Measurements from ENCODE around the gene TCERG1L.
A peak's percentile ranks its signal among the peaks of the same experiment; 100 is the strongest.
"Not testable (repeated sequence)": the region's sequence is repeated elsewhere in the genome, so short reads cannot be mapped to it uniquely, and the experiment has no call there.

TCERG1L gene

GRCh38 chr10:131090761-131091661, 220.5 kb downstream of the TCERG1L start:
- DNase-seq, result no peak
- intact Hi-C loops (cut with DNase I), result no loop called here

GRCh38 chr10:131089861-131090260, 221.7 kb downstream of the TCERG1L start:
- DNase-seq, result no peak
- intact Hi-C loops (cut with DNase I), result no loop called here

- DNase-seq, result no peak
- intact Hi-C loops (cut with DNase I), result no loop called here
Measured at GRCh38 chr10:131089150-131089549, 222.4 kb downstream of the TCERG1L start.

GRCh38 chr10:131088619-131089018, 222.9 kb downstream of the TCERG1L start:
- intact Hi-C loops (cut with DNase I), result no loop called here
- DNase-seq, result no peak

- DNase-seq, result no peak
- intact Hi-C loops (cut with DNase I), result no loop called here
Measured at GRCh38 chr10:131087464-131088215, 223.9 kb downstream of the TCERG1L start.

GRCh38 chr10:131086511-131086910, 225.0 kb downstream of the TCERG1L start:
- intact Hi-C loops (cut with DNase I), result no loop called here
- no peak for DNase-seq

GRCh38 chr10:131086094-131086493, 225.4 kb downstream of the TCERG1L start:
- intact Hi-C loops (cut with DNase I), result no loop called here
- DNase-seq, result no peak

- intact Hi-C loops (cut with DNase I), result no loop called here
- no peak for DNase-seq
Measured at GRCh38 chr10:131085091-131085860, 226.2 kb downstream of the TCERG1L start.

- no peak for DNase-seq
- intact Hi-C loops (cut with DNase I), result no loop called here
Measured at GRCh38 chr10:131084791-131085090, 226.8 kb downstream of the TCERG1L start.

GRCh38 chr10:131083915-131084790, 227.4 kb downstream of the TCERG1L start:
- DNase-seq, result no peak
- intact Hi-C loops (cut with DNase I), result no loop called here

- peak in 1 of 42 donors; percentile 2 for DNase-seq
- intact Hi-C loops (cut with DNase I), result no loop called here
Measured at GRCh38 chr10:131082991-131083481, 228.5 kb downstream of the TCERG1L start.

- peak in 3 of 42 donors; percentile 6 to 19 (median 7) for DNase-seq
- intact Hi-C loops (cut with DNase I), result no loop called here
Measured at GRCh38 chr10:131082201-131082850, 229.2 kb downstream of the TCERG1L start.

- intact Hi-C loops (cut with DNase I), result no loop called here
- DNase-seq, result no peak
Measured at GRCh38 chr10:131081786-131082185, 229.7 kb downstream of the TCERG1L start.

- intact Hi-C loops (cut with DNase I), result no loop called here
- peak in 1 of 42 donors; percentile 10 for DNase-seq
Measured at GRCh38 chr10:131081376-131081775, 230.1 kb downstream of the TCERG1L start.

- peak in 2 of 42 donors; percentile 2 to 6 for DNase-seq
Measured at GRCh38 chr10:131080571-131080970, 230.9 kb downstream of the TCERG1L start.

GRCh38 chr10:131079314-131079713, 232.2 kb downstream of the TCERG1L start:
- intact Hi-C loops (cut with DNase I), result no loop called here
- DNase-seq, result peak in 3 of 42 donors; percentile 2 to 21 (median 9)

More at GRCh38 chr10:131080571-131080970, 230.9 kb downstream of the TCERG1L start:
- intact Hi-C loops (cut with DNase I), result no loop called here

GRCh38 chr10:131078882-131079280, 232.6 kb downstream of the TCERG1L start:
- intact Hi-C loops (cut with DNase I), result not testable (repeated sequence)
- peak in 3 of 42 donors; percentile 4 to 39 (median 10) for DNase-seq
